GM21447 (cell line): Measurements from ENCODE around the gene ADGRV1.
A peak's percentile ranks its signal among the peaks of the same experiment; 100 is the strongest.

Source experiments
- ATAC-seq: cut with Tn5 transposase; IDR thresholded peaks from one replicate; pipeline ENCODE4 v1.9.1; 2021; ENCODE audit not compliant: unreplicated experiment

The ADGRV1 gene

GRCh38 chr5:91092859-91093783, 534.5 kb downstream of the ADGRV1 start:
- no peak for ATAC-seq

DNA sequence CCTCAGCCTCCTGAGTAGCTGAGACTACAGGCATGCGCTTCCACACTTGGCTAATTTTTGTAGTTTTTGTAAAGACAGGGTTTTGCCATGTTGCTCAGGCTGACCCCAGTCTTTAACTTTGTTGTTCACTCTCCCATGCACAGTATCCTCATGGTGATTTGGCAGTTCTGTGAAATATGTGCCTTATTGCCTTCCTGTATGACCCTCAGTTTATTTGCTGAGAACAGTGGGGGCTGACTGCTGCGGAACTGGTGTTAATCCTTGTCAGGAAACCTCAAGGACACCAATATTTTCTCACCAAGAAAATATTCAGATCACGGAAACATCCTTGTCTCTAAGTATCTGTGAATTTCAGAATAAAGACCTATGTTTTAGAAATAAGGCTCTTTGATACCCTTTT, 536.7 kb downstream of the ADGRV1 start:
- ATAC-seq = no peak

DNA sequence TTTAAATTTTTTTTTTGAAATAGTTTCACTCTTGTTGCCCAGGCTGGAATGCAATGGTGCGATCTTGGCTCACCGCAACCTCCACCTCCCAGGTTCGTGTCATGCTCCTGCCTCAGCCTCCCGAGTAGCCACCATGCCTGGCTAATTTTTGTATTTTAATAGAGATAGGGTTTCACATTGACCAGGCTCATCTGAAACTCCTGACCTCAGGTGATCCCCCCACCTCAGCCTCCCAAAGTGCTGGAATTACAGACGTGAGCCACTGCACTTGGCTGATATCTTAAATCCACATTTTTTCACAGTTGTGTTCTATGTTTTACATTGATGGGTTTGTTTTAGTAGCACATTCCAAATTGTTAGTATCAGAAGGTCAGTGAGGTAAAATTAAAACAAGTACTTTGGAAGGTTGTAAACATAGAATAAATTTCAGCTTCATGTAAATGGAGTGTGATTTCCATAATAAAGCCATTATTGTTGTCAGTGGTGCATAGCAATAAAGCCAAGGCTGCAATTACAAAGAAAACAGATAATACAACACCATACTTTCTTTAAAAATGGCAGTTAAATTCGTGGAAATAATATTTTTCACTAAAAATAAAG, 537.3 kb downstream of the ADGRV1 start:
- ATAC-seq = no peak

GRCh38 chr5:91098541-91098940, 539.9 kb downstream of the ADGRV1 start:
- no peak for ATAC-seq

- ATAC-seq = peak; percentile 96
These were observed 543.2 kb downstream of the ADGRV1 start for GRCh38 chr5:91101600-91102379.

DNA sequence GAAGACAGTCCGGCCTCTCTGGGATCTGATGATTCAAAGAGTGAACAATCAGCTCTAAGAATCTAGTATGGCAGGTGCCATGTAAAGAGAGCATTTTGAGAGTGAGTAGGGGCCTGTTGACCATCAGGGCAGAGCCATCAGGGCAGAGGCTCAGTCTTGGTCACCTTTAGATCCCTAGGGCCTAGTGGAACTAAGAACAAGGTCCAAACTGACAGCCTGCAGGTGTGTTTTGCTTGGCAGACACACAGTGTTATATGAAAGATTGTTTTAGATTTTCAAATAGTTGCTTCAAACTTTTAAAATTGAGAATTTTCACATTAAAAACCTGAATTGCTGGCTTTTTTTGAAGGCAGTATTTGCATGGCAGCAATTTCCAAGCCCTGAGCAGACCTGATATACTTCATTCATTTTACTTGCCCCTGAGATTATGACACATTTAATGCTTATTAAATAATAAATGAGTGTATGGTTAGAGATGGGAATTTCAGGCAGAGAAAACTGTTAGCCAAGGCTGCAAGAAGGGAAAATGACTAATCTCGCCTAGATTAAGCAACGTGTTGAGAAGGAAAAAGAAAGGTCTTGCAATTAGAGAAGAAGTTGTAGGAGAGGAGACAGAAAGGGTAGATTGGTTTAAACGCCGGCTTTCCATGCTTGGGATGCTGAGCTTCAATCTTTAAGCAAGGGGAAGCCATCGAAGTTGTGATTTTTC, 544.9 kb downstream of the ADGRV1 start:
- no peak for ATAC-seq

DNA sequence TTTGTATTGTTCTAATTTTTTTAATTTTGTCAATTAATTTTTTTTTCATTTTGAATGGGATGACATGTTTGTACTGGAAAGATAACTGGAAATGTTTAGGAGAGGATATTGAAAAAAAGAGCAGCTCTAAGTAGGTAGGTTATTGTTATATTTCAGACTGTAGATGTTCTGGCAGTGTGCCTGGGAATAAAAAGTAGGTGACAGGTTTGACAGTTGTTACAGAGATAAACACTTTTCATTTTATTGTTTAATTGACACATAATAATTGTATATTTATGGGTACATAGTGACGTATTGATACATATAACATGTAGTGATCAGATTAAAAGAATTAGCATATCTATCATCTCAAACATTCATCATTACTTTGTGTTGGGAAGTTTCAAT, 545.5 kb downstream of the ADGRV1 start:
- no peak for ATAC-seq

DNA sequence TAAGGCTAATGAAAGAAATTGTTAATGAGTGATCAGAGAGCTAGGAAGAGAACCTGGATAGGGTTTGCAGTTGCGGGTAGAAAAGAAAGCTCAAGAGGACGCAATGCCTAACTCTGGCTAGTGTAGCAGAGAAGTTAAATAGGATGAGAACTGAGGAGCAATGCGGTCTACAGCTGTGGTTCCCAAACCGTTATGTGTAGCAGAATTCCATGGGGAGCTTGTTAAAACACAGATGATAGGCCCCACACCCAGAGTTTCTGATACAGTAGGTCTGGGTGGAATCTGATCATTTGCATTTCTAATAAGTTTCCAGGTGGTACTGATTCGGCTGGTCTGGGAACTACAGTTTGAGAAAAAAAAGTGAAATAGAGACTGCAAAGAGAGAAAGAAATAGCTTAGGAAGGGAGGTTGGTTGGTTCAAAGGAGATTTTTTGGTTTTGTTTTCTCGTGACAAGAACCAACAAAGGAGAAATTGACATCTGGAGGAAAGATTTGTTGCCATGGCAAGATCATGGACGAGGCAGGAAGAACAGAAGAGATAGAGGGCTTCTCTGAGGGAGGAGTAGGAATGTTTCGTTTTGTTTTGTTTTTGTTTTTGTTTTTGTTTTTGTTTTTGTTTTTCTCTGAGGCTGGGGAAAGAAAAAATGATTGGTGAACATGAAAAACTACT, 548.4 kb downstream of the ADGRV1 start:
- no peak for ATAC-seq

DNA sequence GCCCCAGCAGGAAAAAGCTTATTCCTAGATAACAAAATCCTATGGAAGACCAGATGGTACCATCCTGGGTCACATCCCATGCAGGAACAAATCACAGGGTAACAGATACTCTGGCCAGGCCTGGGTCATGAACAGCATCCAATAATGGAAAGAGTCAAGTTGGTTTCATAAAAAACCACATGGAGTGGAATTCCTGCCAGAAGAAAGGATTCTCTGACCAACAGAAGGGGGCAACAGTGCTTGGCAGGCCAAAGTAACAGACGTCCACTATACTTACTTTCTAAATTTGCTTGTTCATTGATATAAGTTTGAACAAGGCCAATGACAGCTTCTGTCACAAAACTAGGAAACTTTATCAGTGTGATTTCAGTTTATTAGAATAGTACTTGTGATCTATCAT, 551.0 kb downstream of the ADGRV1 start:
- ATAC-seq = no peak

DNA sequence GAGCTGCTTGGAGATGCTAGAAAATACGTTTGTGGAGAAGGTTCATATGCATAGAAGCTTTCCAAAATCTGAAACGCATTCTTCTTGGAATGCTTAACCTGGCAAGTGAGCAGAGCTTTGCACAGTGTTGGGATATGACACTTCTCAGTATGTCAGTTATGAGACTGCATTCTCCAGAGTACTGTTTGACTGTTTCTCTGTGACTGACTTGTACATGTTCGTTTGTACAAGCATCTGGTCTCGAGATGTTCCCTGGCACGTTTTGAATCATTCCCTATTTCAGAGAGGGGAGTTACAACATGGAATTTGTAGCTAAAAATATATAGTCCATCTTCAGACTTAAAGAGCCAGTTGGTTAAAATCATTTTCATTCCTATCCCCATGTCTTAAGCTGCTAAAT, 552.1 kb downstream of the ADGRV1 start:
- no peak for ATAC-seq

- ATAC-seq = no peak
These were observed 553.1 kb downstream of the ADGRV1 start for GRCh38 chr5:91111473-91112238.

GRCh38 chr5:91114658-91115057, 556.1 kb downstream of the ADGRV1 start:
- ATAC-seq = no peak

- ATAC-seq = no peak
These were observed 559.8 kb downstream of the ADGRV1 start for GRCh38 chr5:91118354-91118753.

- no peak for ATAC-seq
These were observed 560.2 kb downstream of the ADGRV1 start for GRCh38 chr5:91118796-91119195.

GRCh38 chr5:91119217-91119616, 560.6 kb downstream of the ADGRV1 start:
- no peak for ATAC-seq

DNA sequence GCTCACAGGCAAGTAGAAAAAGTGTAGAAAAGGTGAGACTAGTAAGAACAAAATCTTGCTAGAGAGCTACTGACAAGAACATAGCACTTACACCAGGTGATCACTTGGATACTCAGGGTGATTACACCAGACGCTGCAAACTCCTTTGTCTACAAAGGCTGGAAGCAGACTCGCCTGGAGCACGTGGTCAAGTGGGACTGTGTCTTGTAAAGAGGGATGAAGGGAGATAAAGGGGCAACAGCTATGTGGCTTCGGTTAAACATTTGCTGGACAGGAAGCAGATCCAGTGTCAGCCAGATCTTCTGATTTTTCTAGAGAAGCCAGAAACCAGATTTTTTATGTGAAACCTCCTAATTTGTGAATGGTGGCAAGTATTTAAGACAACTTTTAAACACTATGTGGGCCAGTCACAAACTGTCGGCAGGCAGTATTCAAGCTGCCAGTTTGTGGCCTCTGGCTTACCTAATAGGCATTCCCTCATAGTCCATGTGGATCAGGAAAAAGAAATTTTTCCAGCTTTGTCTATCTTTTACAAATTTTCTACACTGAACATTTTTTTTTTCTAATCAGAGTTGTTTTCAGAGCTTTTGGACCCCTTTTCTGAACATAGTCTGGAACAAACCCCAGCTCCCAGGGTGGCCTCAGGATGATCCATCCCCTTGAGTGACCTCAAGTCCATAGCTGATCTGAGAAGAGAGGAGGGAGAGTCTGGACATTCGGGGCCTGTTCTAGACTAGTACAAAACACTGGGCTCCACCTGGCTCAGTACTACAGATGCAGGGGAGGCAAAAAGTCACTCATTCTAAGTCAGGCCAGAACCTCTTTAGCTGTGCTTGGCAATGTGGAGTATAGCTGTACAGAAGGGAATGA, 561.6 kb downstream of the ADGRV1 start:
- ATAC-seq = no peak

- no peak for ATAC-seq
These were observed 562.9 kb downstream of the ADGRV1 start for GRCh38 chr5:91121347-91121993.

- ATAC-seq = no peak
These were observed 564.1 kb downstream of the ADGRV1 start for GRCh38 chr5:91122651-91123050.
